Activated naive CD8-positive, alpha-beta T cell (primary cell): ENCODE measurements around the gene CHIT1.

Experiments
- H3K27ac Mint-ChIP-seq: one replicate; pipeline ENCODE4 v1.8.0; 2021; ENCODE audit warnings: mixed read lengths
- H3K27me3 Mint-ChIP-seq: one replicate; pipeline ENCODE4 v1.8.0; 2021; ENCODE audit warnings: mixed read lengths
- H3K36me3 Mint-ChIP-seq: one replicate; pipeline ENCODE4 v1.8.0; 2021; ENCODE audit warnings: mixed read lengths
- H3K4me1 Mint-ChIP-seq: one replicate; pipeline ENCODE4 v1.8.0; 2021; ENCODE audit warnings: low read depth, mixed read lengths
- H3K4me3 Mint-ChIP-seq: one replicate; pipeline ENCODE4 v1.8.0; 2021; ENCODE audit warnings: mild to moderate bottlenecking, mixed read lengths
- H3K9me3 Mint-ChIP-seq: one replicate; pipeline ENCODE4 v1.8.0; 2021; ENCODE audit warnings: low read depth, mixed read lengths

Gene CHIT1

DNA sequence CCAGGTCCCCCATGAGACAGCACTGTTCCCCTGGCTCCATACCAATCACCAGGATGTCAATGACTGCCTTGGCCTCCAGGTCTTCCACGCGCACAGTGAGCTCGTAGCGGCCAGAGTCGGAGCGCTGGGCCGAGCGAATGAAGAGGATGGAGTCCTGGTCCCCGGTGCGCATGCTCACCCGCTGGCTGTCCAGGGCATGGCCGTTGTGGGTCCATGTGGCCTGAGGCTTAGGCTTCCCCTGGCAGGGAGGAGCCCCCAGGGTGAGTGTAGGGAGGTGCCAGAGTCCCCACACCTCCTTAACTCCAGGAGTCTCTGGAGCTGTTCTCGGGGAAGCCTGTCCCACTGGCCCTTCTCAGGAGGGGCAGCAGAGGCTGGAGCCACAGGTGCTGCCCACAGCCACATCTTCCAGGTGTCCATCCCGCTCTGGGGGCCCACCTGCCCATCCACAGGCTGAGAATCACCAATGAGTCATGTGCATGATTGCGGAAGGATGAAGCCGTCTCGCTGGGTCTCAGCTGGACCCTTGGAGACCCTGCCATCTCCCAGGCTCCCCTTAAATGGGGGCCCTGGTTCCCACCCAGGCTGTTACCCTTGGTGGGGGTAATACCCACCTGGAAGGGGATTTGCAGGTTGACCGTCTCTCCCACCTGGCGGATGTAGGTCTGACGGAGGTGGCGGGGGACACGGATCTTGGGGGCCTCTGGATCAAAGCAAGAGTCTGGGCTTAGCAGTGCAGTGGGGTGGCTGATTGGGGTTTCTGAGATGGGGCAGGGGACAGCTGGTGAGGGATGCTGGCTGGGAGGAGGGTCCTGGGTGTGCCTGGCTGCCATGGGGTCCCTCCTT lies 57.9 kb downstream of the CHIT1 start:
- Mint-ChIP-seq H3K36me3 (no peaks in the 10 kb centered on the region), H3K4me3 (no peak overlapping the region), H3K27ac (no peak overlapping the region), H3K27me3 (no peaks in the 10 kb centered on the region), H3K4me1 (no peaks in the 10 kb centered on the region), H3K9me3 (no peaks in the 10 kb centered on the region)

DNA sequence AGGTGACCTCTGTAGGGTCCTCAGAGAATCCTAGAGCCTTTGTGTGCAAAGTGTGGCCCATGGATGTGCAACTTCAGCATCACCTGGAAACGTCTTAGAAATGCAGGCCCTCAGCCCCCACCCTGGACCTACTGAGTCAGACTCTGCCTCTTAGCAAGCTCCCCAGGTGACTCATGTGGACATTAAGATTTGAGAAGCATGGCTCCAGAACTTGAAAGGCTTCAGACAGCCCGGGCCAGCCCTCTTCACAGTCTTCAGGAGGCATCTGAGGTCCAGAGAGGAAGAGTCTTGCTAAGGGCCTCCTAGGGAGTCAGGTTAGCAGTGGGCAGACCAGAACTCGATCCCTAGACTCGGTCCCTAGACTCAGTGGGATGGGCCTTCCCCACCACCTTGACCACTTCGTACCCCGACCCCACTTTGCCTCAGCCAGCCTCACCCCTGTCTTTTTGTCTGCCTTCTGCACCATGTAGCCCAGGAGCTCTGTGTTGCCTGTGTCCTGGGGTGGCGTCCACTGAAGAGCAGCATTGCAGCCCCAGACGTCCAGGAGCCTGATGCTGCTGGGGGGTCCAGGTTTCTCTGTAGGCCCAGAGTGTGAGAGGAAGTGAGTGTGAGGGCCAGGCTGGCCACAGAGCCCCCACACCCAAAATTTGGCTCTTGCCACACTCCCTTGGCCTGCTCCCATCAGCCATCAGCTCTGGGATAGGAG lies 58.7 kb downstream of the CHIT1 start:
- Mint-ChIP-seq H3K36me3 (no peaks in the 10 kb centered on the region), H3K27me3 (no peaks in the 10 kb centered on the region), H3K27ac (no peak overlapping the region), H3K4me3 (no peak overlapping the region), H3K9me3 (no peaks in the 10 kb centered on the region), H3K4me1 (no peaks in the 10 kb centered on the region)

DNA sequence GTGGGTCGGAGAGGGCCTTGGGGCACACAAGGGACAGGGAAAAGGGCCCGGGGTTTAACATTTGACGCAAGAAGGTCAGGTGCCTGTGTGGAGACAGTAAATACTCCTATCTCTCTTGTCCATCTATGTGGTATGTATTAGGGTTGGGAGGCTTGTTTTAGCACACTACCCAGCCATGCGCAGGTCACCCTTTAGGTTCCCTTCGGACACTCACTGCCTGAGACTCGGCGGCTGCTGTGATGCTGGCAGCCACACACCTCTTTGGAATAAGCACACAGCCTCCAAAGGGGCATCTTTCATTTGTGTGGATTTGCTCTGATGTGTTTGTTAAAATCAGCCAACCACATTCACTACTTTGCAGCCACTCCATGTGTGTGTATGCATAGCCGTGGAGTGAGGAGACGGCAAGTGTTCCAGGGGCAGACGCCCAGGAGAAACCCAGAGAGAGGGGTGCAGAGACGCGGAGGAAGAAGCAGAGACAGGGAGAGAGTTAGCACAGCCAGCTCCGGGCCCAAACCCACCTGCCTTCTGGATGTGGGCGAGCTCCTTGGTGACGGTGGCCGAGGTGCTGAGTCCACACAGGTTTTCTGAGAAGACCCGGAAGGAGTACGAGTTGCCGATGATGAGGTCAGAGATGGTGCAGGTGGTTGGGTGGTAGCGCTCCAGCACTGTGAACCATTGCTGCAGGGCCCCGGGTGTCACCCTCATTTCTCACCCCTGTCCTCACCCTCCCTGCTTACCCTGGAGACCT lies 59.5 kb downstream of the CHIT1 start:
- no peaks in the 10 kb centered on the region for H3K27me3 Mint-ChIP-seq

DNA sequence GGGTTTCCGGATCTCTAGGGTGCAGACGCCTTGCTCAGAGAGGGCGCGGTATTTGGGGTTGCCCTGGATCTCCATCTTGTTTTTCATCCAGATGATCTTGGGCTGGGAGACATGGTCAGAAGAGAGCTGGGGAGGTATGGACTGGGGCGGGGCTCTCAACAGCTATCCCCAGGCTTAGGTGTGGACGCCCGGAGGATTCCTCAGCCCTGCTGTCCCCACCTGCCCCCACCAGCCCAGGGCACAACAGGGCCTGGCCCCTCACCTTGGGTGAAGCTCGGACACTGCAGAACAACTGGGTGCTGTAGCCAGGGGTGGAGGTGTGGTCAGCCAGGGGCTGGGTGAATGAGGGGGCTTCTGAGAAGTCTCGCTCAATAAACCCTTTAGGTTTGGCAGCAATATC lies 60.5 kb downstream of the CHIT1 start:
- Mint-ChIP-seq H3K4me3 (no peak overlapping the region), H3K36me3 (no peaks in the 10 kb centered on the region), H3K4me1 (no peaks in the 10 kb centered on the region), H3K27ac (no peak overlapping the region), H3K9me3 (no peaks in the 10 kb centered on the region), H3K27me3 (peaks cover 4% of the 10 kb centered on the region)

More for the DNA sequence above, 59.5 kb downstream of the CHIT1 start:
- H3K4me1 Mint-ChIP-seq, result no peaks in the 10 kb centered on the region
- H3K27ac Mint-ChIP-seq, result no peak overlapping the region
- no peaks in the 10 kb centered on the region for H3K9me3 Mint-ChIP-seq
- no peaks in the 10 kb centered on the region for H3K36me3 Mint-ChIP-seq
- no peak overlapping the region for H3K4me3 Mint-ChIP-seq

DNA sequence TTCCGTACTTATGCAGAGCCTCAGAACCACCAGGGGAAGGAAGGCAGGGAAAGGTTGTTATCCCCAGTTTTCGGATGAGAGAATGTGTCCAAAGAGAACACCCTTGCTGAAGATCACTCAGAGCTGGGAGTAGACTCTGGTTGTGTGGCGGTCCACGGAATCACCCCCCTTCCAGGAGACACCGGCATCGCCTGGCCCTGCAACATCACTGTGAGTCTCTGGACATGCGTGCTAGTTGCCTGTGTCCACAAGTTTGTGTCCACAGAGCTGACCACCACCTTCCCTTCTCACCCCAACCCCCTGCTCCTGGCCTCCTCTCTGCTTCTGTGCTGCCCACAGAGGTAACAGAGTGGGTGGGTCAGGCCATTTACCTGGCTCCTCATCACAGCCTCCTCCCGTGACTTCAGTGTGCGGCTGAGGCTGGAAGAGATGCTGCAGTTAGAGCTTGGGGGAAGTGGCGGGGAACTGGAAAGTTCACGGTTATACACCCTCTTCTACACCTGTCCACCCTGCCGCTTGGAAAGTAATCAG lies 61.2 kb downstream of the CHIT1 start:
- no peak overlapping the region for H3K27ac Mint-ChIP-seq

DNA sequence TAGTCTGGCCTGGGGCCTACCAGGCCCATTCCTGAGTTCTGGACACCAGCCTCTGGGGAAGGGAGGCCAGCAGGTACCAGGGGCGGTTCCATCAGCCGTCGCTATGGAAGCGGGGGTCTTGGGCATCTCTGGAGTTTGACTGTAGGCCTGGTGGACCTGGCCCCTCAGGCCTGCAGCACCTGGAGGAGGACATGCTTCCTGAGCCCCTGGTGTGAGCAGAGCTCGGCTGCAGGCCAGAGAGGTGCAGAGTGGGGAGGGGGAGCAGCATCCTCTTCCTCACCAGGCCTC lies 61.6 kb downstream of the CHIT1 start:
- peaks cover 4% of the 10 kb centered on the region for H3K27me3 Mint-ChIP-seq
- H3K4me1 Mint-ChIP-seq, result no peaks in the 10 kb centered on the region
- H3K4me3 Mint-ChIP-seq, result no peak overlapping the region
- H3K36me3 Mint-ChIP-seq, result no peaks in the 10 kb centered on the region
- H3K9me3 Mint-ChIP-seq, result no peaks in the 10 kb centered on the region
- no peak overlapping the region for H3K27ac Mint-ChIP-seq

More for the DNA sequence above, 61.2 kb downstream of the CHIT1 start:
- Mint-ChIP-seq H3K4me3 (no peak overlapping the region), H3K4me1 (no peaks in the 10 kb centered on the region), H3K27me3 (peaks cover 4% of the 10 kb centered on the region), H3K36me3 (no peaks in the 10 kb centered on the region), H3K9me3 (no peaks in the 10 kb centered on the region)

DNA sequence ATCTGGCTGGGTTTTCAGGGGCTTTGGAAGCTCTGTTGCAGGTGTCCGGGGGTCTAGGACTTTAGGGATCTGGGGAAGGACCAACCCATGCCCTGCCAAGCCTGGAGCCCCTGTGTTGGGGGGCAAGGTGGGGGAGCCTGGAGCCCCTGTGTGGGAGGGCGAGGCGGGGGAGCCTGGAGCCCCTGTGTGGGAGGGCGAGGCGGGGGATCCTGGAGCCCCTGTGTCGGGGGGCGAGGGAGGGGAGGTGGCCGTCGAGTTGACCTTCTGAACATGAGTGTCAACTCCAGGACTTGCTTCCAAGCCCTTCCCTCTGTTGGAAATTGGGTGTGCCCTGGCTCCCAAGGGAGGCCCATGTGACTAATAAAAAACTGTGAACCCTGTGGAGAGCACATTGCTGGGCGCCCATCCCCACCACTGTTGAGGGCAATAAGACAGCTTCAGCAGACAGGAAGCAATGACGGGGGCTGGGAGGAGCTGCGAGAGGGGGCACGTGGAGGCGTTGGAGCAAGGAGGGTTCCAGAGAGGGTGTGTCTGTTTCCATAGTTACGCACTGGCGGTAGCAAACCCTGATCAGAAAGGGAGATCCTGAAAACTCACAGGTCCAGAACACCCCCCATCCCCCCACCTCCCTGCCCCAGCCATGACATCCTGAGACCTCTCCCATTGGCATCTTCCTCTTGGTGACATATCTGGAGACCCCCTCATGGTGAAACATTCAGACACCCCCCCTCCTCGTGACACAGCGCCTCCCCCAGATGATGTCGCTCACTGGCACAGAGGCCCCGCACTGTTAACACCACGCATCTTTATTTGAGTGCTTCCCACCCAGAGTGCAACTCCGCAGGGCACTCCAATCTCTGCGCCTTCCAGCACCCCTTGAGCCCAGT lies 62.2 kb downstream of the CHIT1 start:
- H3K4me3 Mint-ChIP-seq, result no peak overlapping the region
- H3K27me3 Mint-ChIP-seq, result peaks cover 4% of the 10 kb centered on the region
- no peak overlapping the region for H3K27ac Mint-ChIP-seq
- no peaks in the 10 kb centered on the region for H3K36me3 Mint-ChIP-seq
- H3K4me1 Mint-ChIP-seq, result no peaks in the 10 kb centered on the region
- no peaks in the 10 kb centered on the region for H3K9me3 Mint-ChIP-seq

DNA sequence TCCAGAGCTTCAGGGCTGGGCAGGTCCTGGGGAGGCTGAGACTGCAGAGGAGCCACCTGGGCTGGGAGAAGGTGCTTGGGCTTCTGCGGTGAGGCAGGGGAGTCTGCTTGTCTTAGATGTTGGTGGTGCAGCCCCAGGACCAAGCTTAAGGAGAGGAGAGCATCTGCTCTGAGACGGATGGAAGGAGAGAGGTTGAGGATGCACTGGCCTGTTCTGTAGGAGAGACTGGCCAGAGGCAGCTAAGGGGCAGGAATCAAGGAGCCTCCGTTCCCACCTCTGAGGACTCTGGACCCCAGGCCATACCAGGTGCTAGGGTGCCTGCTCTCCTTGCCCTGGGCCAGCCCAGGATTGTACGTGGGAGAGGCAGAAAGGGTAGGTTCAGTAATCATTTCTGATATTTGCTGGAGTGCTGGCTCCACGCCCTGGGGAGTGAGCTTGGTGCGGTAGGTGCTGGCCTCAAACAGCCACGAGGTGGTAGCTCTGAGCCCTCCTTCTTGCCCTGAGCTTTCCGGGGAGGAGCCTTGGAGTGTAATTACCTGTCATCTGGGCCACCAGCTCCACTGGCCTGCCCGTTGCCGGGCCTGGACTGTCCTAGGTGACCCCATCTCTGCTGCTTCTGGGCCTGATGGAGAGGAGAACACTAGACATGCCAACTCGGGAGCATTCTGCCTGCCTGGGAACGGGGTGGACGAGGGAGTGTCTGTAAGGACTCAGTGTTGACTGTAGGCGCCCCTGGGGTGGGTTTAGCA lies 63.1 kb downstream of the CHIT1 start:
- Mint-ChIP-seq H3K27ac (no peak overlapping the region), H3K4me3 (no peak overlapping the region), H3K36me3 (no peaks in the 10 kb centered on the region), H3K4me1 (no peaks in the 10 kb centered on the region), H3K9me3 (no peaks in the 10 kb centered on the region), H3K27me3 (peaks cover 4% of the 10 kb centered on the region)
